ENCODE results near the gene CHAT.
A peak's percentile ranks its signal among the peaks of the same experiment; 100 is the strongest.

Gene CHAT

GRCh38 chr10:49598164-49598856, 15.5 kb upstream of the CHAT start:
- no peak for TF ChIP-seq POLR2AphosphoS5 (IDR thresholded peaks at IDR 0.05; ENCODE audit: low read depth, low read length)
- TF ChIP-seq POLR2A (IDR thresholded peaks at IDR 0.05; ENCODE audit: low read depth, low read length) = no peak
- no peak for TF ChIP-seq TAF1 (IDR thresholded peaks at IDR 0.05; ENCODE audit: borderline replicate concordance, low read depth, low read length)
- FAIRE-seq (no peak), DNase-seq (ENCODE audit: insufficient read length) (no peak)

DNA sequence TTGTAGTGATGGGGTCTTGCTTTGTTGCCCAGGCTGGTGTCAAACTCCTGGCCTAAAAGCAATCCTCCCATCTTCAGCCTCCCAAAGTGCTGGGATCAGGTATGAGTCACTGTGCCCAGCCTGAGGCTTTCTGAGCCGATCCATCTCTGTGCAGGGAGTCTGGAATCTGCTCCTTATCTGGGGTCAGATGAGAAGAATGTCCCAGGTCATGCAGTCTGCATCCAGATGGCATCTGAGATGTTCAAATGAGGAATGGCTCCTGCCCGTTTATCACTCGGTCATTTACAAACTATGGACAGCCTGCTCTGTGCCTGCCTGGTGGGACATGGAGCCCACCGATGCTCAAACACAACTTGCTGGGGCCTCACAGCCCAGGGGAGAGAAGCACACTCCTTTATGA, 14.9 kb upstream of the CHAT start:
- DNase-seq (ENCODE audit: insufficient read length) (no peak), FAIRE-seq (no peak)

DNA sequence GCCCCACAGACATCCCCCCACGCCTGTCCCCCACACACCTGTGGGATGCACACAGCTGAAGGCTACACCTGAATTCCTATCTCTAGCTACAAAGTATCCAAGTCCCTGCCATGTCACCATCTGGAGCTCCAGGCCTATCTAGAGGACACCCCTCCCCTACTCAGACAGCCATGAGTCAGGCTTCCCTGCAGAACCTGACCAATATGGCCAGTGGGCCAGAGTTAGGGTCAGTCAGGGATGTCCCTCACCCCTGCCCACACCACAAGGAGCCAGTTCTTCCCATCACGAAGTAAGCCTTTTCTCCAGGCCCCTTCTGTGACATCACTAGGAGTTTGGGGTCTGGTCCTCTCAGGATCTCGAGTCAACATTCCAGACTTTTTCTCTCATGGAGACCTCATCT, 14.3 kb upstream of the CHAT start:
- no peak for DNase-seq (ENCODE audit: insufficient read length)
- no peak for TF ChIP-seq POLR2AphosphoS5 (IDR thresholded peaks at IDR 0.05; ENCODE audit: low read depth, low read length)
- TF ChIP-seq TAF1 (IDR thresholded peaks at IDR 0.05; ENCODE audit: borderline replicate concordance, low read depth, low read length) = no peak
- no peak for TF ChIP-seq POLR2A (IDR thresholded peaks at IDR 0.05; ENCODE audit: low read depth, low read length)
- no peak for FAIRE-seq

More for the DNA sequence above, 14.9 kb upstream of the CHAT start:
- TF ChIP-seq TAF1 (IDR thresholded peaks at IDR 0.05; ENCODE audit: borderline replicate concordance, low read depth, low read length) = no peak
- no peak for TF ChIP-seq POLR2AphosphoS5 (IDR thresholded peaks at IDR 0.05; ENCODE audit: low read depth, low read length)
- TF ChIP-seq POLR2A (IDR thresholded peaks at IDR 0.05; ENCODE audit: low read depth, low read length) = no peak

- TF ChIP-seq POLR2AphosphoS5 (IDR thresholded peaks at IDR 0.05; ENCODE audit: low read depth, low read length) (no peak), POLR2A (IDR thresholded peaks at IDR 0.05; ENCODE audit: low read depth, low read length) (no peak), TAF1 (IDR thresholded peaks at IDR 0.05; ENCODE audit: borderline replicate concordance, low read depth, low read length) (no peak)
- FAIRE-seq (no peak), DNase-seq (ENCODE audit: insufficient read length) (no peak)
Measured at GRCh38 chr10:49600046-49600445, 13.8 kb upstream of the CHAT start.

- no peak for FAIRE-seq
- no peak for TF ChIP-seq POLR2AphosphoS5 (IDR thresholded peaks at IDR 0.05; ENCODE audit: low read depth, low read length)
- TF ChIP-seq TAF1 (IDR thresholded peaks at IDR 0.05; ENCODE audit: borderline replicate concordance, low read depth, low read length) = no peak
- TF ChIP-seq POLR2A (IDR thresholded peaks at IDR 0.05; ENCODE audit: low read depth, low read length) = no peak
- DNase-seq (ENCODE audit: insufficient read length) = no peak
Measured at GRCh38 chr10:49600781-49601400, 12.9 kb upstream of the CHAT start.

GRCh38 chr10:49601857-49602256, 12.0 kb upstream of the CHAT start:
- FAIRE-seq = no peak
- DNase-seq (ENCODE audit: insufficient read length) = no peak
- TF ChIP-seq TAF1 (IDR thresholded peaks at IDR 0.05; ENCODE audit: borderline replicate concordance, low read depth, low read length) (no peak), POLR2A (IDR thresholded peaks at IDR 0.05; ENCODE audit: low read depth, low read length) (no peak), POLR2AphosphoS5 (IDR thresholded peaks at IDR 0.05; ENCODE audit: low read depth, low read length) (no peak)

- TF ChIP-seq POLR2A (IDR thresholded peaks at IDR 0.05; ENCODE audit: low read depth, low read length) (no peak), POLR2AphosphoS5 (IDR thresholded peaks at IDR 0.05; ENCODE audit: low read depth, low read length) (no peak)
- FAIRE-seq = no peak
- no peak for DNase-seq (ENCODE audit: insufficient read length)
Measured at GRCh38 chr10:49602380-49603023, 11.3 kb upstream of the CHAT start.

DNA sequence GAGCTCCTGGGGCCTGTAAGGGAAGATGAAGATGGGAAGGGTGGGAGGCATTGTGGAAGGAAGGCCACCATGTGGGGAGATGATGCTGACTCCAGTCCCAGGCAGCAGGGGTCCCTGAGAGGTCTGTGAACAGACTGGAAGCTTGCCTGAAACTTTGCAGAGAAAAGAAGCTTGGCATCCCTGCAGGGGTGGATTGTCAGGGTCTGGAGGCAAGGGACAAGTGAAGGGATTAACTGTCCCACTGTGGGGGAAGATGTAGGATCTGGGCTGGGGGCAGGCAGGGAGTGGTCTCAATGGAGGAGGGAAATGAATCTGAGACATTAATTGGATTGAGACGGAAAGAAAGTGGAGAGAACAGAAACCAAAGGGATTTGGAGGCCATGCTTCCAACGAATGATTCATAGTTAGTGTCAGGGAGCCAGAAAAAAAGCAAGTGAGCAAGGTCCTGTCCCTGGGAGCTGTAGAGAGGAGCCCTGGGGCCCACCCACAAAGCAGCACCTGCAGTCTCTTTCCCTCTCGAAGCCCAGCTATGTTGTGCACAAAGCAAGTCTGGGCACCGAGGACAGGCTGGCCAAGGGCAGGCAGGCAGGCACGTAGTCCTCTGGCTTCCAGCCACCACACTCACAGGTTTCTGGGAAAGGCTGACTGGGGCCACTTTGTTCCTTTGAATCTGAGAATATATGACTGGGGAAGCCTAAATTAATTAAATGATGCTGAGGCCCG, 8.5 kb upstream of the CHAT start:
- no peak for DNase-seq (ENCODE audit: insufficient read length)
- no peak for FAIRE-seq
- TF ChIP-seq TAF1 (IDR thresholded peaks at IDR 0.05; ENCODE audit: borderline replicate concordance, low read depth, low read length) (no peak), POLR2AphosphoS5 (IDR thresholded peaks at IDR 0.05; ENCODE audit: low read depth, low read length) (no peak), POLR2A (IDR thresholded peaks at IDR 0.05; ENCODE audit: low read depth, low read length) (no peak)

DNA sequence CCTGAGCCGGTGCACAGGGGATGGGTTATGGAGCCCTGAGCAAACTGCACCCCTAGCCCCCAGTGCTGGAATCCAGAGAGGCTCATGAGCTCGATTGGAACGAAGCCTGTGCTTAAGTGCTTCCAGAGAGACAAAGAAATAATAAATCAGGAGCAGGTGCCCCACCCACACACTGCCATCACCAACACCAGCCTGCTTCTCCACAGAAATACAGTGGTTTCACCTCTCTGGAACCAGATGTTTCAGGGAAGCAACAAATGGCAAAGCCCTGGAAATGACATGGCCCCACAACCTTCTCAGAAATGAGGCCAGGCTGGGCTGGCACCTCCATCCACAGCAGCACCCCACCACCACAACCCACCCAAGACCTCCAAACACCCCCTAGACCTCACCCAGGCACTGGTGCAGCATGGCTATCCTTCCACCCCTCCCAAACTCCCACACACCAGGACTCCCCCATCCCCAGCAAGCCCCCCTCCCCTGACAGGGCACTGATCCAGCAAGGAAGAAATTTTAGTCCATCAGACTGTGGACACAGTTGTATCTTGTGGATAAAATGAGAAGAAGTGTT, 7.8 kb upstream of the CHAT start:
- no peak for FAIRE-seq
- no peak for DNase-seq (ENCODE audit: insufficient read length)
- TF ChIP-seq POLR2AphosphoS5 (IDR thresholded peaks at IDR 0.05; ENCODE audit: low read depth, low read length) = no peak

GRCh38 chr10:49606981-49607535, 6.8 kb upstream of the CHAT start:
- DNase-seq (ENCODE audit: insufficient read length) (peak; percentile 74), FAIRE-seq (no peak)

More at GRCh38 chr10:49606981-49607535, 6.8 kb upstream of the CHAT start:
- TF ChIP-seq POLR2A (IDR thresholded peaks at IDR 0.05; ENCODE audit: low read depth, low read length) = no peak
- TF ChIP-seq POLR2AphosphoS5 (IDR thresholded peaks at IDR 0.05; ENCODE audit: low read depth, low read length) = no peak
- TF ChIP-seq TAF1 (IDR thresholded peaks at IDR 0.05; ENCODE audit: borderline replicate concordance, low read depth, low read length) = no peak

All from GM12892 (cell line).